ENCODE results near the gene PRSS23.
"Not testable (repeated sequence)": the region's sequence is repeated elsewhere in the genome, so short reads cannot be mapped to it uniquely, and the experiment has no call there.

Gene PRSS23

DNA sequence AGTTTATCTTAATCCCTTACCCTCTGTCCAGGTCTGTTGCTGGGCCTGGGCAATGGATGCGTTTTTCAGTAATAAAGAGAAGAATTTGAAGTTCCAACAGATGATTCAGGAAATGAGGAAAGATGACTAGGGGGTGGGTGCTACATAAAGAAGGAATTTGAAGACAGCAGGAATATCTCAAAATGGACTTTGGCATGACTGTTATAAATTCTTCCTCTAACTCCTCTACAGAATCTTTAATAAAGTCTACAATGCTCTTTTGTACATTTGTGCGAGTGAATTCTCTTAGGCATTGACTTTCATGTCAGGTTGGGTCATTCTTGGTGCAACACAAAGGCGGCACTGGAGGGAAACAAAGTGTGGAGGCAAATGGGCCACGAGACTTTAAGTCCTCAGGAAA lies 35.1 kb upstream of the PRSS23 start:
- TF ChIP-seq, protein P1, sequence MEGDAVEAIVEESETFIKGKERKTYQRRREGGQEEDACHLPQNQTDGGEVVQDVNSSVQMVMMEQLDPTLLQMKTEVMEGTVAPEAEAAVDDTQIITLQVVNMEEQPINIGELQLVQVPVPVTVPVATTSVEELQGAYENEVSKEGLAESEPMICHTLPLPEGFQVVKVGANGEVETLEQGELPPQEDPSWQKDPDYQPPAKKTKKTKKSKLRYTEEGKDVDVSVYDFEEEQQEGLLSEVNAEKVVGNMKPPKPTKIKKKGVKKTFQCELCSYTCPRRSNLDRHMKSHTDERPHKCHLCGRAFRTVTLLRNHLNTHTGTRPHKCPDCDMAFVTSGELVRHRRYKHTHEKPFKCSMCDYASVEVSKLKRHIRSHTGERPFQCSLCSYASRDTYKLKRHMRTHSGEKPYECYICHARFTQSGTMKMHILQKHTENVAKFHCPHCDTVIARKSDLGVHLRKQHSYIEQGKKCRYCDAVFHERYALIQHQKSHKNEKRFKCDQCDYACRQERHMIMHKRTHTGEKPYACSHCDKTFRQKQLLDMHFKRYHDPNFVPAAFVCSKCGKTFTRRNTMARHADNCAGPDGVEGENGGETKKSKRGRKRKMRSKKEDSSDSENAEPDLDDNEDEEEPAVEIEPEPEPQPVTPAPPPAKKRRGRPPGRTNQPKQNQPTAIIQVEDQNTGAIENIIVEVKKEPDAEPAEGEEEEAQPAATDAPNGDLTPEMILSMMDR (conservative IDR thresholded peaks at IDR 0.05; ENCODE audit: low read depth), result no peak
- no peak overlapping the region for H3K27ac ChIP-seq
- no peak for DNase-seq (ENCODE audit: low spot score)
- POLR2A ChIA-PET (ENCODE audit: low non-redundant PET), result no interaction called here
- CTCF ChIA-PET, result no interaction called here

DNA sequence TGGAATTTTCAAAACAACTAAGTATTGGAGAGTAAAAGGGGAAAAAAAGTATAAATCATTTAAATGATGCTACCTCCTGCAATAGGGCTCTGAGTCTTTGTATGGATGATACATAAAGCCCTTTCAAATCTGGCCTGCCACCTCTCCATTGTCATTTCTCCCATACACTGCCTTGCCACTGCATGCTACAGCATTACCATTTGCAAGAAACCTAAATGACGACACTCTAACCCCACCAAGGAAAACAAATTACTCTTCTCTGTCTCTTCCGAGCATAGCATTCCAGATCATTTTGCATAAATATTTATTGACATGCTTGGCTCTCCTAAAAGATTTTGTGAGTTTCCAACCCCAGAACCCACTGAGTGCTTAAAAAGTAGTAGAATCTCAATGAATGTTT lies 34.5 kb upstream of the PRSS23 start:
- H3K27ac ChIP-seq, result no peak overlapping the region
- ChIA-PET CTCF (no interaction called here), POLR2A (ENCODE audit: low non-redundant PET) (no interaction called here)
- TF ChIP-seq, protein P1 (conservative IDR thresholded peaks at IDR 0.05; ENCODE audit: low read depth), result no peak
- no peak for DNase-seq (ENCODE audit: low spot score)

DNA sequence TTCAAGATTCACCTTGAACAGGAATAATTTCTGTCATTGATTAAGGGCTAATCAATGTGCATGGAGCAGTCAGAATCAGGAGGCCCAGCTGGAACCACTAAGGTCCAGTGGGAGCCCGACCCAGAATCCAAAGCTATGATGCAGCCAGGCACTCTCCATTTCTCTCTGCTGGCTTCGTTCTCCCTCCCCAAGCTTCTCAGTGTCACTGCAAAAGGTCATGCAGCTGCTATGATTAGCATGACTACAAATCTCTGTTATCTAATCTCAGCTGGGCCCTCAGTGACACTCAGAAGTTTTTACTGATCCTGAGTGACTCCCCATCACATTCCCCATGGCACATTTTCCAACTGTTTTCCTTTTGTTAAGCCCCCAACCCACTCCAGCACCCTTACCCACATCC lies 31.1 kb upstream of the PRSS23 start:
- ChIA-PET CTCF (no interaction called here), POLR2A (ENCODE audit: low non-redundant PET) (no interaction called here)
- no peak overlapping the region for H3K27ac ChIP-seq
- no peak for DNase-seq (ENCODE audit: low spot score)
- TF ChIP-seq, protein P1 (conservative IDR thresholded peaks at IDR 0.05; ENCODE audit: low read depth), result no peak

DNA sequence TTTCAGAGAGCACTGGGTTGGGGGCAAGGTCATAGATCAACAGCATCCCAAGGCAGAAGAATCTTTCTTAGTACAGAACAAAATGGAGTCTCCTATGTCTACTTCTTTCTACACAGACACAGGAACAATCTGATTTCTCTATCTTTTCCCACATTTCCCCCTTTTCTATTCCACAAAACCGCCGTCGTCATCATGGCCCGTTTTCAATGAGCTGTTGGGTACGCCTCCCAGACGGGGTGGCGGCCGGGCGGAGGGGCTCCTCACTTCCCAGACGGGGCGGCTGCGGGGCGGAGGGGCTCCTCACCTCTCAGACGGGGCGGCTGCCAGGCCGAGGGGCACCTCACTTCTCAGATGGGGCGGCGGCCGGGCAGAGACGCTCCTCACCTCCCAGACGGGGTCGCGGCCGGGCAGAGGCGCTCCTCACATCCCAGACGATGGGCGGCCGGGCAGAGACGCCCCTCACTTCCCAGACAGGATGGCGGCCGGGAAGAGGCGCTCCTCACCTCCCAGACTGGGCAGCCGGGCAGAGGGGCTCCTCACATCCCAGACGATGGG lies 29.8 kb upstream of the PRSS23 start:
- CTCF ChIA-PET, result interaction anchor here (0.6 kb wide), 1 partner anchor 29 kb away, joined by 4 read pairs; no protein-coding TSS in a partner anchor
- DNase-seq (ENCODE audit: low spot score); POLR2A ChIA-PET (ENCODE audit: low non-redundant PET); H3K27ac ChIP-seq: not testable (repeated sequence)

DNA sequence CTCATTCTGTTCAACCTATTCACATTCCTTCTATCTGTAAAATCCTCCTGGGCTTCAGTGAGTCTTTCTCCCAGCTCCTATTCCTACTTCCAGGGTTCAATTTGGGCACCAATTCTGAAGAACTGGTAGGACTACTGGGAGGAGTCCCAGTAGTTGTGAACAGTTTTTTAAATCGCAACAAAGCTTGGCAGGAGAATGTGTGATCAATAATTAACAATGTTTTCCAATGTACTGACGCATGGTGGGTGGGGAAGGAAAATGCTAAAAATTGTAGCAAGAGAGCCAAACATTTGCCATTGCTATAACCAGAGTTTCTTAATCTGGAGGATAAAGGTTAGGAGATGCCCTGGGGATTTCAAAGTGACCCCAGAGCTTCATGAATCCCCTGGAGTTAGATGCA lies 27.3 kb upstream of the PRSS23 start:
- POLR2A ChIA-PET (ENCODE audit: low non-redundant PET), result no interaction called here
- CTCF ChIA-PET, result no interaction called here
- TF ChIP-seq, protein P1 (conservative IDR thresholded peaks at IDR 0.05; ENCODE audit: low read depth), result no peak
- no peak overlapping the region for H3K27ac ChIP-seq
- no peak for DNase-seq (ENCODE audit: low spot score)

DNA sequence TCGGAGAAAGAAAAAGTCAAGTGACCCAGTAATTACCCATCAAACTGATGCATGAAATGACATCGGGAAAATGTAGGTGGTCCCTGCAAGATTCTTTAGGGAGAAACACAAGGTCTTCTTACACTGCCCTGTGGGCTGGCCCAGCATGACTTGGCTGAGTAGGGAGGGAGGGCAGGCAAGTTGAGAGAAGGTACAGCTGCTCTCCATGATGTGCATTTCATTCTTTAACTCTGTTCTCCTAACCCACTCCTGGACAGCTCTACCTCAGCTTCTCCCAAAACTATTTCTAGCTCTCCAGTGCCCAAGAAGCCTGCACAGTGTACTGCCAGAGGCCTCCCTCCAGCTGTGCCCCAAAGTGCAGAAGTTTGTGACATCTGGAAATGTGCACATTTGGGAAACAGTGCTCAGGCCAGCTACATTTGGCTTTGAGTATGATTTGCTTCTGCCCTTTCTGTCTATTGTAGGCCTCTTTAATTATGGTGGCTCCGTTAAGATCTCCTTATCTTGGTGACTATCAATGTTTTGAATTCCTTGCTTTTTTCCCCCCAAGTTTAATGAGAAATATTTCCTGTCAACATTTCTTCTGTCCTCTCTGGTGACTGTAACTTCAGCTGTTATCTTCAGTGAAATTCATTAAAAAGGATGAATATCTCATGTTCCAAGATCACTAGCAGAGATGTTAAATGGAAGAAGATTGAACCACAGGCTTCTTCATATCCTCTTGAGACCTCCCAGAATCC lies 26.7 kb upstream of the PRSS23 start:
- CTCF ChIA-PET, result no interaction called here
- POLR2A ChIA-PET (ENCODE audit: low non-redundant PET), result no interaction called here
- DNase-seq (ENCODE audit: low spot score), result no peak
- no peak overlapping the region for H3K27ac ChIP-seq
- TF ChIP-seq, protein P1 (conservative IDR thresholded peaks at IDR 0.05; ENCODE audit: low read depth), result no peak

DNA sequence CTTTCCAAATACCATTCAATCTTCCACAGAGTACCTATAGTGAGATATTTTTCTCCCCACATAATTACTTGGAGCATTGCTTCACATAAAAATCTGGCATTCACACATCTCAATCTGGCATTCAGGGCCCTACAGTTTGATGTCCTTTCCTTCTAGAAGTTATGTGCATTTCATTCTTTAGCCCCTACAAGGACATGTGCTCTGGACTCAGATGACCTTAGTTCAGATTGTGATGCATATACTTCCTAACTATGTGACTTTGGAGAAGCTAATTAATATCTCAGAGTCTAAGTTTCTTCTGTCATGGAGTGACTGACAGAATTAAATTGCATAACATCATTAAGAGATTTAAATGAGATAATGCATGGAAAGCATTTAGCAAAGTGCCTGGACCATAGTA lies 25.9 kb upstream of the PRSS23 start:
- TF ChIP-seq, protein P1 (conservative IDR thresholded peaks at IDR 0.05; ENCODE audit: low read depth), result no peak
- DNase-seq (ENCODE audit: low spot score), result no peak
- ChIA-PET POLR2A (ENCODE audit: low non-redundant PET) (no interaction called here), CTCF (no interaction called here)
- no peak overlapping the region for H3K27ac ChIP-seq
